GM18907 (cell line): ENCODE results near the gene SPACA6.

Experiments
- ATAC-seq: cut with Tn5 transposase; IDR thresholded peaks from one replicate; pipeline ENCODE4 v1.9.1; 2021; ENCODE audit warnings: mild to moderate bottlenecking, moderate library complexity; ENCODE audit not compliant: unreplicated experiment

SPACA6 gene

GRCh38 chr19:51703575-51704515 is 10.7 kb downstream of the SPACA6 start:
- ATAC-seq, result peak; percentile 94

- no peak for ATAC-seq
Observed at GRCh38 chr19:51704626-51705025, 11.5 kb downstream of the SPACA6 start.

- no peak for ATAC-seq
Observed at GRCh38 chr19:51706296-51706695, 13.2 kb downstream of the SPACA6 start.

GRCh38 chr19:51706885-51707284 is 13.8 kb downstream of the SPACA6 start:
- no peak for ATAC-seq

GRCh38 chr19:51708811-51709210 is 15.7 kb downstream of the SPACA6 start:
- ATAC-seq, result no peak

- no peak for ATAC-seq
Observed at GRCh38 chr19:51709575-51709974, 16.4 kb downstream of the SPACA6 start.

GRCh38 chr19:51710163-51710562 is 17.0 kb downstream of the SPACA6 start:
- ATAC-seq, result no peak

GRCh38 chr19:51711702-51712101 is 18.6 kb downstream of the SPACA6 start:
- no peak for ATAC-seq

- ATAC-seq, result no peak
Observed at GRCh38 chr19:51712461-51713081, 19.4 kb downstream of the SPACA6 start.

GRCh38 chr19:51713319-51714285 is 20.5 kb downstream of the SPACA6 start:
- no peak for ATAC-seq

- no peak for ATAC-seq
Observed at GRCh38 chr19:51714848-51715247, 21.7 kb downstream of the SPACA6 start.

GRCh38 chr19:51715850-51716249 is 22.7 kb downstream of the SPACA6 start:
- ATAC-seq, result no peak

GRCh38 chr19:51716925-51717324 is 23.8 kb downstream of the SPACA6 start:
- no peak for ATAC-seq

- no peak for ATAC-seq
Observed at GRCh38 chr19:51719251-51719988, 26.3 kb downstream of the SPACA6 start.

GRCh38 chr19:51721905-51722304 is 28.8 kb downstream of the SPACA6 start:
- ATAC-seq, result no peak

- ATAC-seq, result no peak
Observed at GRCh38 chr19:51722492-51722891, 29.4 kb downstream of the SPACA6 start.

GRCh38 chr19:51724543-51724942 is 31.4 kb downstream of the SPACA6 start:
- ATAC-seq, result no peak

GRCh38 chr19:51726049-51726448 is 32.9 kb downstream of the SPACA6 start:
- ATAC-seq, result no peak

GRCh38 chr19:51727349-51727880 is 34.3 kb downstream of the SPACA6 start:
- no peak for ATAC-seq

- no peak for ATAC-seq
Observed at GRCh38 chr19:51729781-51730180, 36.7 kb downstream of the SPACA6 start.
